SK-N-SH treated with all-trans-retinoic acid at 6 μM for 48 hours (cell line): Measurements from ENCODE around the gene EIF2D.

Source experiments
- ARNTL ChIP-seq: fragments of 450-650 bp; formaldehyde crosslinking; IDR thresholded peaks from 2 replicates; pipeline ENCODE4 v1.5.0; 2020; ENCODE audit warnings: low read depth, mild to moderate bottlenecking, moderate library complexity, borderline replicate concordance
- BACH2 ChIP-seq: fragments of 250-450 bp; sonication (Bioruptor Pico); IDR thresholded peaks from 2 replicates; pipeline ENCODE4 v1.9.0; 2021; ENCODE audit warnings: mild to moderate bottlenecking, borderline replicate concordance
- CSRNP3 ChIP-seq: fragments of 250-450 bp; sonication (Bioruptor Pico); IDR thresholded peaks from 2 replicates; pipeline ENCODE4 v1.5.1; 2021; ENCODE audit warnings: mild to moderate bottlenecking, moderate library complexity
- ESRRG ChIP-seq: fragments of 250-450 bp; sonication (Bioruptor Pico); IDR thresholded peaks from 2 replicates; pipeline ENCODE4 v1.6.1; 2021; ENCODE audit warnings: mild to moderate bottlenecking
- ISL1 ChIP-seq: fragments of 250-450 bp; sonication (Bioruptor Pico); IDR thresholded peaks from 2 replicates; pipeline ENCODE4 v2.1.2; 2022; ENCODE audit warnings: mild to moderate bottlenecking, moderate library complexity
- PATZ1 ChIP-seq: fragments of 250-450 bp; sonication (Bioruptor Pico); IDR thresholded peaks from 2 replicates; pipeline ENCODE4 v1.8.0; 2020; ENCODE audit warnings: mild to moderate bottlenecking, moderate library complexity, borderline replicate concordance
- RARB ChIP-seq: fragments of 250-450 bp; sonication (Bioruptor Pico); IDR thresholded peaks from 2 replicates; pipeline ENCODE4 v1.8.0; 2021; ENCODE audit warnings: mild to moderate bottlenecking, moderate library complexity
- SNAI2 ChIP-seq: fragments of 250-450 bp; sonication (Bioruptor Pico); IDR thresholded peaks from 2 replicates; pipeline ENCODE4 v1.5.0; 2020; ENCODE audit warnings: mild to moderate bottlenecking, moderate library complexity
- TOX ChIP-seq: fragments of 250-450 bp; sonication (Bioruptor Pico); IDR thresholded peaks from 2 replicates; pipeline ENCODE4 v1.8.0; 2021; ENCODE audit warnings: mild to moderate bottlenecking, moderate library complexity, borderline replicate concordance
- TSHZ2 ChIP-seq: fragments of 250-450 bp; sonication (Bioruptor Pico); IDR thresholded peaks from 2 replicates; pipeline ENCODE4 v1.5.0; 2020; ENCODE audit warnings: mild to moderate bottlenecking, moderate library complexity
- ZC3H10 ChIP-seq: fragments of 250-450 bp; sonication (Bioruptor Pico); IDR thresholded peaks from 2 replicates; pipeline ENCODE4 v1.5.1; 2021; ENCODE audit warnings: mild to moderate bottlenecking, moderate library complexity
- ZNF70 ChIP-seq: fragments of 450-650 bp; formaldehyde crosslinking; IDR thresholded peaks from 2 replicates; pipeline ENCODE4 v1.5.0; 2020; ENCODE audit warnings: mild to moderate bottlenecking, moderate library complexity

- TF ChIP-seq BACH2 (CRISPR knock-in tag) (no peak), ZC3H10 (no peak), TOX (CRISPR knock-in tag) (no peak), ARNTL (CRISPR knock-in tag) (no peak), CSRNP3 (no peak), SNAI2 (CRISPR knock-in tag) (no peak), PATZ1 (CRISPR knock-in tag) (no peak), ZNF70 (CRISPR knock-in tag) (no peak), RARB (CRISPR knock-in tag) (no peak), ISL1 (no peak), TSHZ2 (CRISPR knock-in tag) (no peak), ESRRG (CRISPR knock-in tag) (no peak)
These were observed 46.7 kb upstream of the EIF2D start for GRCh38 chr1:206658981-206659273.
